DOHH2 (cell line): ENCODE data around the gene HPX.

ENCODE experiments used
- H3F3A ChIP-seq: fragments of 200-600 bp; sonication (generic), shearing (Covaris generic); 2 replicates; pipeline ENCODE4 v1.6.0; 2016; ENCODE audit warnings: antibody characterized with exemption, mild to moderate bottlenecking; ENCODE audit not compliant: control insufficient read depth, insufficient read depth
- H3K27ac ChIP-seq: fragments of 200-600 bp; sonication (generic); 2 replicates; pipeline ENCODE4 v1.5.1; 2014; ENCODE audit warnings: low read depth, mild to moderate bottlenecking, low read length, moderate library complexity
- H3K27me3 ChIP-seq: fragments of 200-600 bp; sonication (generic); 2 replicates; pipeline ENCODE4 v1.6.1; 2014; ENCODE audit warnings: mild to moderate bottlenecking, low read length, mixed read lengths; ENCODE audit not compliant: control insufficient read depth
- H3K36me3 ChIP-seq: fragments of 200-600 bp; sonication (generic); 2 replicates; pipeline ENCODE4 v1.6.1; 2014; ENCODE audit warnings: mild to moderate bottlenecking, low read length, moderate library complexity, mixed read lengths; ENCODE audit not compliant: control insufficient read depth
- H3K4me1 ChIP-seq: fragments of 200-600 bp; sonication (generic); 2 replicates; pipeline ENCODE4 v1.6.1; 2014; ENCODE audit warnings: mild to moderate bottlenecking, low read length, mixed read lengths; ENCODE audit not compliant: control insufficient read depth
- H3K4me2 ChIP-seq: fragments of 200-600 bp; sonication (generic); 2 replicates; pipeline ENCODE4 v1.6.0; 2014; ENCODE audit warnings: mild to moderate bottlenecking, low read length, moderate library complexity
- H3K4me3 ChIP-seq: fragments of 200-600 bp; sonication (generic); 2 replicates; pipeline ENCODE4 v1.5.1; 2014; ENCODE audit warnings: mild to moderate bottlenecking, low read length, mixed read lengths
- H3K79me2 ChIP-seq: fragments of 200-600 bp; sonication (generic); 2 replicates; pipeline ENCODE4 v1.6.1; 2014; ENCODE audit warnings: mild to moderate bottlenecking, low read length, mixed read lengths; ENCODE audit not compliant: control insufficient read depth
- H3K9me2 ChIP-seq: fragments of 200-600 bp; sonication (generic); replicated peaks from 2 replicates; pipeline ENCODE4 v1.6.1; 2014; ENCODE audit warnings: mild to moderate bottlenecking, low read length, mixed read lengths; ENCODE audit not compliant: control insufficient read depth
- H3K9me3 ChIP-seq: fragments of 200-600 bp; sonication (generic); 2 replicates; pipeline ENCODE4 v1.6.1; 2014; ENCODE audit warnings: antibody characterized with exemption, low read length, mixed read lengths; ENCODE audit not compliant: control insufficient read depth, insufficient read depth
- H4K20me1 ChIP-seq: fragments of 200-600 bp; sonication (generic); 2 replicates; pipeline ENCODE4 v1.6.0; 2014; ENCODE audit warnings: low read depth, mild to moderate bottlenecking, antibody characterized with exemption, low read length, moderate library complexity; ENCODE audit not compliant: control insufficient read depth, insufficient read depth
- EZH2phosphoT487 ChIP-seq: fragments of 200-600 bp; sonication (generic); IDR thresholded peaks from 2 replicates; pipeline ENCODE4 v1.6.1; 2017; ENCODE audit warnings: borderline replicate concordance, mild to moderate bottlenecking, antibody characterized with exemption, low read length, moderate library complexity, mixed read lengths
- TF ChIP-seq, protein P1 (sequence below): fragments of 200-600 bp; sonication (generic); IDR thresholded peaks from one replicate; pipeline ENCODE4 v1.5.1; 2014; ENCODE audit warnings: antibody characterized with exemption, mild to moderate bottlenecking, low read depth, low read length; ENCODE audit not compliant: poor library complexity, severe bottlenecking

Gene HPX

DNA sequence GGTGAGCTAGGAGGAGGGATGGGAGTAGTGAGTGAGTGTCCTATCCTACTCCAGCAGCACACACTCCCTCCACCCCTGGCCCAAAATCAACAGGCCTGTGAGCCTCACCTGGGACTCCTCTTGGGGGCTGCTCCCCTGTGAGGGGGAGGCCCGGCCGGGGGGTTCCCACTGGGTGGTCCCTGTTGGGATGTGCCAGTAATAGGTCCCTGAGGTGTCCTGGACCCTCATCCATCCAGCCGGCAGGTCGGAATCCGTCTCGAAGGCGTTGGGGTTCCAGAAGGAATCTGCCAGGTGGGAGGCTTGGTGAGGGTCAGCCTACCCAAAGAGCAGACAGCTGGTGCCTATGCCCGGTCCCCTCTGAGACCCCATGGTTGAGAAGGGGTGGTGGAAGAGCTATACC lies 37.2 kb downstream of the HPX start:
- H3K9me3 ChIP-seq: no peaks in the 10 kb centered on the region
- no peaks in the 10 kb centered on the region for H3F3A ChIP-seq
- H3K4me3 ChIP-seq: peak overlapping the region; percentile 70
- peak overlapping the region; percentile 84 for H3K27ac ChIP-seq
- no peaks in the 10 kb centered on the region for H3K27me3 ChIP-seq
- H3K36me3 ChIP-seq: no peaks in the 10 kb centered on the region
- H3K4me1 ChIP-seq: peaks cover 36% of the 10 kb centered on the region
- TF ChIP-seq EZH2phosphoT487: no peak
- TF ChIP-seq, protein P1, sequence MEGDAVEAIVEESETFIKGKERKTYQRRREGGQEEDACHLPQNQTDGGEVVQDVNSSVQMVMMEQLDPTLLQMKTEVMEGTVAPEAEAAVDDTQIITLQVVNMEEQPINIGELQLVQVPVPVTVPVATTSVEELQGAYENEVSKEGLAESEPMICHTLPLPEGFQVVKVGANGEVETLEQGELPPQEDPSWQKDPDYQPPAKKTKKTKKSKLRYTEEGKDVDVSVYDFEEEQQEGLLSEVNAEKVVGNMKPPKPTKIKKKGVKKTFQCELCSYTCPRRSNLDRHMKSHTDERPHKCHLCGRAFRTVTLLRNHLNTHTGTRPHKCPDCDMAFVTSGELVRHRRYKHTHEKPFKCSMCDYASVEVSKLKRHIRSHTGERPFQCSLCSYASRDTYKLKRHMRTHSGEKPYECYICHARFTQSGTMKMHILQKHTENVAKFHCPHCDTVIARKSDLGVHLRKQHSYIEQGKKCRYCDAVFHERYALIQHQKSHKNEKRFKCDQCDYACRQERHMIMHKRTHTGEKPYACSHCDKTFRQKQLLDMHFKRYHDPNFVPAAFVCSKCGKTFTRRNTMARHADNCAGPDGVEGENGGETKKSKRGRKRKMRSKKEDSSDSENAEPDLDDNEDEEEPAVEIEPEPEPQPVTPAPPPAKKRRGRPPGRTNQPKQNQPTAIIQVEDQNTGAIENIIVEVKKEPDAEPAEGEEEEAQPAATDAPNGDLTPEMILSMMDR: no peak
- H3K4me2 ChIP-seq: peak overlapping the region; percentile 93
- H4K20me1 ChIP-seq: no peaks in the 10 kb centered on the region; the same call in 1 of the 2 replicates
- no peaks in the 10 kb centered on the region for H3K79me2 ChIP-seq
- no peaks in the 10 kb centered on the region for H3K9me2 ChIP-seq

DNA sequence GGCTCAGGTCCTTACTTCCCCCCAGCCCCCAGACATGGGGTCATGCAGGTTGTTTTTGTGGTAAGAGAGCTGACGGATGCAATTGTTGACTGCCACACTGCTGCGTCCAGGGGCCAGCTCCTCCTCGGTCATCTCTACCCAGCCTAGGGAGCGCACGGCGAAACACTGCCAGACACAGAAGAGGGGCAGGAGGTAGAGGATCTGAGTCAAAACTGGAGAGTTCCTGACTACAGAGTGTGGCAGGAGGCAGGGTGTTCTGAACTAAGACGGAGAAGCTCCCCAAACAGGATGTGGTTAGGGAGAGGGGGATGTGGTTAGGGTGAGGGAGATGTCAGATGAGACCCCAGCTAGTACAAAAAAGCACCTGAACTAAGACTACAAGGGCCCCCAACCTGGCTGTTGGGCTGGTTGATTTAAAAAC lies 38.2 kb downstream of the HPX start:
- TF ChIP-seq, protein P1: no peak
- TF ChIP-seq EZH2phosphoT487: no peak
- Histone ChIP-seq H3K4me1 (peaks cover 36% of the 10 kb centered on the region), H3K36me3 (no peaks in the 10 kb centered on the region), H3K4me2 (peak overlapping the region; percentile 93), H3F3A (no peaks in the 10 kb centered on the region), H3K9me3 (no peaks in the 10 kb centered on the region), H3K27ac (peak overlapping the region; percentile 84), H3K79me2 (no peaks in the 10 kb centered on the region), H4K20me1 (no peaks in the 10 kb centered on the region; the same call in 1 of the 2 replicates), H3K27me3 (no peaks in the 10 kb centered on the region), H3K4me3 (peak overlapping the region; percentile 70), H3K9me2 (no peaks in the 10 kb centered on the region)

DNA sequence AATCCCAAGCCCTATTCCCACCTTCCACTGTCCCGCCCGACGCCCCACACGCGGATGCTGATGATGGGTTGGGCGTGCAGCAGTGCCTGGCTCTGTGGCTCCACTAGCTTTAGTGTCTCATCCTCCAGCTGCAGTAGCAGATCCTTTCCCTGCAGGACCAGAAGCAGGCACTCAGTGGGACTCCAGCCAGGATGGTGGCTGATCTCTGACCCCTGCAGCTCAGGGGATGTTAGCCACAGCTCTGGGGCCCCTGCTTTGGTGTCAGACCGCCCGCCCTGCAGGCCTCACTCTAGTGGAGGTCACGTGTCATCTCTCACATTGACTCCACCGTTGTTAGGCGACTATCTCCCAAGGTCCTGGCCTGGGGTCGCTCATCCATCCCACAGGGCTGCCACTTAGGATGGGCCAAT lies 38.7 kb downstream of the HPX start:
- Histone ChIP-seq H3F3A (no peaks in the 10 kb centered on the region), H3K9me2 (no peaks in the 10 kb centered on the region), H3K36me3 (no peaks in the 10 kb centered on the region), H3K27ac (peak overlapping the region; percentile 84), H3K4me2 (peak overlapping the region; percentile 93), H4K20me1 (no peaks in the 10 kb centered on the region; the same call in 1 of the 2 replicates), H3K79me2 (no peaks in the 10 kb centered on the region), H3K4me1 (peaks cover 36% of the 10 kb centered on the region), H3K9me3 (no peaks in the 10 kb centered on the region), H3K4me3 (peak overlapping the region; percentile 70), H3K27me3 (no peaks in the 10 kb centered on the region)
- no peak for TF ChIP-seq EZH2phosphoT487
- TF ChIP-seq, protein P1: no peak
